ENCODE results near the gene DTD1.

DNA sequence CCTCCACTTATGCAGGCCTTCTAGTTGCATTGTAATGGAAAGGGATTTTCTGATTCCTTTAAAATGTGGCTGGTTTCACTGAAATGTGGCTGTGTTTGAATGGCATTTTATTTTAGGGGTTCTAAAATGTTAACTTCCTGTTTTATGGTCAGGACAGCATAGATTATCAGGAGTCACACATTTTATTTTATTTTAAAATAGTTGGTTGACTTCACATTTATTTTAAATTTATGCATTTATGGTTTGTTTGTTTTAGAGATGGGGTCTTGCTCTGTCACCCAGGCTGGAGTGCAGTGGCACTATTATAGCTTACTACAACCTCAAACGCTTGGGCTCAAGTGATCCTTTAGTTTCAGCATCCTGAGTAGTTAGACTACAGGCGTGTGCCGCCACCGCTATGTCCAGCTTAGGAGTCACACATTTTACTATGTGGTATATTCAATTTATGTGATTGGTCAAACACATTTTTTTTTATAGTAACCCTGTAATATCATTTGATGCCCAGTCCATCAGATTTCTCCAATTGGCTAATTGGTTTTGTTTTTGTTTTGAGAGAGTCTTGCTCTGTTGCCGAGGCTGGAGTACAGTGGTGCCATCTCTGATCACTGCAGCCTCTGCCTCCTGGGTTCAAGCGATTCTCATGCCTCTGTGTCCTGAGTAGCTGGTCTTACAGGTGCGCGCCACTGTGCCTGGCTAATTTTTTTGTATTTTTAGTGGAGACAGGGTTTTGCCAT, 2.3 kb downstream of the DTD1 start:
- TF ChIP-seq, protein P1, sequence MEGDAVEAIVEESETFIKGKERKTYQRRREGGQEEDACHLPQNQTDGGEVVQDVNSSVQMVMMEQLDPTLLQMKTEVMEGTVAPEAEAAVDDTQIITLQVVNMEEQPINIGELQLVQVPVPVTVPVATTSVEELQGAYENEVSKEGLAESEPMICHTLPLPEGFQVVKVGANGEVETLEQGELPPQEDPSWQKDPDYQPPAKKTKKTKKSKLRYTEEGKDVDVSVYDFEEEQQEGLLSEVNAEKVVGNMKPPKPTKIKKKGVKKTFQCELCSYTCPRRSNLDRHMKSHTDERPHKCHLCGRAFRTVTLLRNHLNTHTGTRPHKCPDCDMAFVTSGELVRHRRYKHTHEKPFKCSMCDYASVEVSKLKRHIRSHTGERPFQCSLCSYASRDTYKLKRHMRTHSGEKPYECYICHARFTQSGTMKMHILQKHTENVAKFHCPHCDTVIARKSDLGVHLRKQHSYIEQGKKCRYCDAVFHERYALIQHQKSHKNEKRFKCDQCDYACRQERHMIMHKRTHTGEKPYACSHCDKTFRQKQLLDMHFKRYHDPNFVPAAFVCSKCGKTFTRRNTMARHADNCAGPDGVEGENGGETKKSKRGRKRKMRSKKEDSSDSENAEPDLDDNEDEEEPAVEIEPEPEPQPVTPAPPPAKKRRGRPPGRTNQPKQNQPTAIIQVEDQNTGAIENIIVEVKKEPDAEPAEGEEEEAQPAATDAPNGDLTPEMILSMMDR (conservative IDR thresholded peaks at IDR 0.05; ENCODE audit: low read depth, low read length): no peak
- no peak for TF ChIP-seq EZH2 (IDR thresholded peaks at IDR 0.05; ENCODE audit: borderline replicate concordance, low read depth, low read length, poor library complexity, severe bottlenecking)

Data from A673 (cell line).